HG02759 (cell line): ENCODE results near the gene TBC1D14.
"Not testable (repeated sequence)": the region's sequence is repeated elsewhere in the genome, so short reads cannot be mapped to it uniquely, and the experiment has no call there.

ENCODE experiments used
- ATAC-seq: cut with Tn5 transposase; IDR thresholded peaks from one replicate; pipeline ENCODE4 v1.9.1; 2021; ENCODE audit warnings: mild to moderate bottlenecking, moderate library complexity; ENCODE audit not compliant: unreplicated experiment

Gene TBC1D14

GRCh38 chr4:6909970-6910339 lies 329 bp downstream of the TBC1D14 start:
- peak; percentile 40 for ATAC-seq

GRCh38 chr4:6910340-6910959 lies 824 bp downstream of the TBC1D14 start:
- no peak for ATAC-seq

- ATAC-seq: no peak
Observed at GRCh38 chr4:6910960-6911874, 1.6 kb downstream of the TBC1D14 start.

GRCh38 chr4:6911917-6912316 lies 2.3 kb downstream of the TBC1D14 start:
- ATAC-seq: not testable (repeated sequence)

- no peak for ATAC-seq
Observed at GRCh38 chr4:6912441-6912840, 2.8 kb downstream of the TBC1D14 start.

GRCh38 chr4:6913350-6913905 lies 3.8 kb downstream of the TBC1D14 start:
- ATAC-seq: no peak

- no peak for ATAC-seq
Observed at GRCh38 chr4:6914448-6914847, 4.8 kb downstream of the TBC1D14 start.

- ATAC-seq: no peak
Observed at GRCh38 chr4:6915041-6916005, 5.7 kb downstream of the TBC1D14 start.

- ATAC-seq: no peak
Observed at GRCh38 chr4:6916069-6916586, 6.5 kb downstream of the TBC1D14 start.

GRCh38 chr4:6916587-6917460 lies 7.2 kb downstream of the TBC1D14 start:
- no peak for ATAC-seq

- ATAC-seq: peak; percentile 84
Observed at GRCh38 chr4:6917461-6918271, 8.0 kb downstream of the TBC1D14 start.

- ATAC-seq: no peak
Observed at GRCh38 chr4:6918338-6918737, 8.7 kb downstream of the TBC1D14 start.

GRCh38 chr4:6920171-6920570 lies 10.5 kb downstream of the TBC1D14 start:
- no peak for ATAC-seq

GRCh38 chr4:6923507-6923906 lies 13.9 kb downstream of the TBC1D14 start:
- no peak for ATAC-seq

GRCh38 chr4:6924361-6924779 lies 14.7 kb downstream of the TBC1D14 start:
- ATAC-seq: no peak

GRCh38 chr4:6925357-6925836 lies 15.8 kb downstream of the TBC1D14 start:
- ATAC-seq: no peak

GRCh38 chr4:6926081-6926480 lies 16.5 kb downstream of the TBC1D14 start:
- ATAC-seq: no peak

- ATAC-seq: no peak
Observed at GRCh38 chr4:6926681-6927478, 17.3 kb downstream of the TBC1D14 start.
